HG02884 (cell line): Measurements from ENCODE around the gene KNTC1.
"Not testable (repeated sequence)": the region's sequence is repeated elsewhere in the genome, so short reads cannot be mapped to it uniquely, and the experiment has no call there.

Experiments
- ATAC-seq: cut with Tn5 transposase; IDR thresholded peaks from one replicate; pipeline ENCODE4 v1.9.1; 2021; ENCODE audit warnings: mild to moderate bottlenecking, moderate library complexity; ENCODE audit not compliant: unreplicated experiment

The KNTC1 gene

GRCh38 chr12:122505419-122506051 is 21.5 kb upstream of the KNTC1 start:
- no peak for ATAC-seq

DNA sequence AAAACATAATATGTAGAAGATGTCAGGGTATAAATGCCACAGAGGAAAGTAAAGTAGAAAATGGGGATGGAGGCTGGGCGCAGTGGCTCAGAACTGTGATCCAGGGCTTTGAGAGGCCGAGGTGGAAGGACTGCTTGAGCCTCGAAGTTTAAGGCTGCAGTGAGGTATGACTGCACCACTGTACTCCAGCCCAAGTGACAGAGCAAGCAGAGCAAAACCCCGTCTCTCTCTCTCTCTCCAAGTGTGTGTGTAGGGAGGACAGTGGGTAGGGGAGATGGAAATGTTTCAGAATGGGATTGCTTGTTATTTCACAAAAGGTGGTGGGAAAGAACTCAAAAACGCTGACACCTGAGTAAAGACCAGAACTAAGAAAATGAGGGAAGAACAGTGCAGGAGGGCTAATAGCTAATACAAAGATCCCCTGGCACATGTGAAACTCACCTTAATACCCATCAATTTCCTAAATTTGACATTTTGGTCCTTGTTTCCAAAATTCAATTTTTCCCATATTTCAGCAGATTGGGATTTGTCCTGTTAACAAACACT is 20.6 kb upstream of the KNTC1 start:
- no peak for ATAC-seq

DNA sequence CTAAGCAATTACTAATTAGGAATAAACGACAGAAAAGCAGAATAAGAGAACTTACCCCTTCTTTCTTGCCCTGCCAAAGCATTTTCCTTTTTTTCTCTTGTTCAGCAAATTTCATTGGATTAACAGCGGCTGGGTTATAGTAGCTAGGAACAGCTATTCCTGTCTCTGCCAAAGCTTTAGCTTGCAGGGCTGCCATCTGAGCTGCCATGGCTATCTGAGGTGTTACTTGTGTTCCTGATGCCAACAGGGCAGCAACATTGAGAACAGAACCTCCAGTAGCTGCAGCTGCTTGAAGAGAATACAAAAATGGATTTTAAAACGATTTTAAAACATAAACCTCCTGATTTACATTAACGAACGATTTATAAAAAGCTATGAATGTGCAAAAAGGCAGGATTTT is 18.9 kb upstream of the KNTC1 start:
- ATAC-seq, result no peak

DNA sequence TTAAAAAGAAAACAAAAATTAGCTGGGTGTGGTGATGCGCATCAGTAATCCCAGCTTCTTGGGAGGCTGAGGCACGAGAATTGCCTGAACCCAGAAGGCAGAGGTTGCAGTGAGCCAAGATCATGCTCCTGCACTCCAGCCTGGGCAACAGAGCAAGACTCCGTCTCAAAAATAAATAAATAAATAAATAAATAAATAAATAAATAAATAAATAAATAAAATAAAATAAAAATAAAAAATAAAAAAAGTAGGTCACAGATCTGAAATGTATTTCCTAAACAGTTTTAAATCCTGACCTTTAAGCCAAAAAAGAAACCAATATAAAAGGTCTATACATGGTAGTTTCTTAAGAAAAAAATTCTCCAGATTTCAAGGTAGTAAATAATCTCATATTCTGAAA is 14.0 kb upstream of the KNTC1 start:
- ATAC-seq, result not testable (repeated sequence)

- no peak for ATAC-seq
Measured at GRCh38 chr12:122513660-122514059, 13.4 kb upstream of the KNTC1 start.

DNA sequence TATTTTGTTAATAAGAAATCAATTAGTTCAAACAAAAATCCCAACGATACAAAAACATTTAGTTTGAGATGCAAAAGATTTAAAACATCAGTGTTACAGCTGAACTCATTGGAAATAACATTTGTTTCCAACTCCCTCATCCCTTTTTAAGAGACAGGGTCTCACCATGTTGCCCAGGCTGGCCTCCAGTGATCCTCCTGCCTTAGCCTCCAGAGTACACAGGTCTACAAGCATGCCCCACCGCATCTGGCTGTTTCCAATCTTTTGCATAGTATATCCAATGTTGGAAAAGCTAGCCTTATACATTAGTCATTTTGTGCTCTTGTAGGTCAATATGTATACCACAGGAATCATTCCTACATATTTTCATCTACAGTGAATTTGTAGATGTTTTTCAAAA is 11.8 kb upstream of the KNTC1 start:
- no peak for ATAC-seq

GRCh38 chr12:122516544-122517361 is 10.3 kb upstream of the KNTC1 start:
- ATAC-seq, result no peak

- ATAC-seq, result no peak
Measured at GRCh38 chr12:122517877-122518276, 9.2 kb upstream of the KNTC1 start.

- ATAC-seq, result no peak
Measured at GRCh38 chr12:122518908-122519307, 8.1 kb upstream of the KNTC1 start.

DNA sequence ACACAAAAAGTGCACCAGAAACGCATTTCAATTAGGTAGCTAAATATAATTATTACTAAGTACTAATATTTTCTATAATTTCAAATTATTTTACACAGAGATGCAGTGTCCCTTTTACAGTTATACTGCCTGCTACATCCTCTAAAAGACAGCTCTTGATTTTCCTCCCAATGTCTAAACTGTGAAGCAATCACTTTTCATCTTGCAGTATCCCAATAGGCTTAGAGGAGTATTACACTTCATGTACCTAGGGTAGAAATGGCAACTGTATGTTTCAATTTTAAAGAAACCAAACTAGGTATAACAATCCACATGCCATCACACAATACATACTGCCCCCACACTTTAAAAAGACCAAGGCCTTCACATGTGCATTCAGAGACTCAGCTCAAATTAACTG is 7.6 kb upstream of the KNTC1 start:
- no peak for ATAC-seq

DNA sequence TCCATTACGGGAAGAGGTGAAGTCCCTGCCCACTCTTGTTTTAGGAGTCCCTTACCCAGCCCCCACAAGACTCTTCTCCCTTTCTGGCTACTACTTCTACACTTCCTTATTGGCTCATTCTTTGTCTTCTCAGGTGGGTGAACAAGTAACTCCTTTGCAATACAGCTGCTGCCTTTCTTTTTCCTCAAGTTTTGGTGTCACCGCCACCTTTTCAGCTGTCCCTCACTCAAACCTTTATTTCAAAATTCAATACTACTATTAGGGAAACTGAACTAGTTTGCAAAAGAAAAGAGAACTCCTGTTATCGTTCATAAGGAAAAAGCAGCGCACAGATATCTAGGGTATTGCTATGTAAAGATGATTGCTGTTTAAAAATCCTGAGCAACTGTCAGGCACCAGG is 6.4 kb upstream of the KNTC1 start:
- no peak for ATAC-seq

DNA sequence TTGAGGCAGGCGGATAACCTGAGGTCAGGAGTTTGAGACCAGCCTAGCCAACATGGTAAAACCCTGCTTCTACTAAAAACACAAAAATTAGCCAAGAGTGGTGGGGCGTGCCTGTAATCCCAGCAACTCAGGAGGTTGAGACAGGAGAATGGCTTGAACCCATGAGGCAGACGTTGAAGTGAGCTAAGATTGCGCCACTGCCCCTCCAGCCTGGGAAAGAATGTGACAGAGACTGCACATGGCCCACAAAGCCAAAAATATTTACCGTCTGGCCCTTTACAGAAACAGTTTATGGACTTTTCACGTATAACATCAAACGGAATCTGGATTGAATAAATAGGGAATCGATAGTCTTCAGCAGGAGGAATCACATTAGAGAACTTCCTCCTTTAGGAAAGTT is 3.8 kb upstream of the KNTC1 start:
- no peak for ATAC-seq

GRCh38 chr12:122523846-122524718 is 3.0 kb upstream of the KNTC1 start:
- ATAC-seq, result no peak

DNA sequence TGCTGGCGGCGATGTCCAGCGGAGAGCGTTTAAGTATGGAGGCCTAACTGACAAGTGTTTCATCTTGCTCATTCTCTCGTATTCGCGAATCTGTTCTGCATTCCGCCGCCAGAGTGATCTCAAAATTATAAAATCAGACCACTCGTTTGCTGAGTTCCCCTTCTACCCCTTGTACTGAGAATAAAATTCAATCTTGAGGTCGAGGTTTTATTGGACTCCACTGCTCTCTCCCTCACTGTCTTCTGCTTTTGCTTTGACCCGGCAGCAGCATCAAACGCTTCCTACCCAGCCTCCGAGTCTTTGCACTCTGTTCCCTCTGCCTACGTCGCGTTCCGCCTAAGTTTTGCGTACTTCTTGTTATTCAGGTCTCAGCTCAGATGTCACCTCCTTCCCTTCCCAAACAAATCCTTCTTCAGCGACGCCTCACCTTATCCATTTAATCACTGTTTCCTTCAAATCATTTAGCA is 462 bp downstream of the KNTC1 start:
- no peak for ATAC-seq

DNA sequence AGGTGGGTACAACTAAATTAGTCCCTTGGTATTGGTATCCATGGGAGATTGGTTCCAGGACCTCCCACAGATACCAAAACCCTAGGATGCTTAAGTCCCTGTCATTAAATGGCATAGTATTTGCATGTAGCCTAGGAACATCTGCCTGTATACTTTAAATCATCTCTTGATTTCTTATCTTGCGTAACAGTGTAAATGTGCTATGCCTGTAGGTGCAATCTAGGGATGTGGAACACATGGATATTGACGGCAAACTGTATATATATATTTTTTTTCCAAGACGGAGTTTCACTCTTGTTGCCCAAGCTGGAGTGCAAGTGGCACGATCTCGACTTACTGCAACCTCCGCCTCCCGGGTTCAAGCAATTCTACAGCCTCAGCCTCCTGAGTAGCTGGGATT is 1.5 kb downstream of the KNTC1 start:
- no peak for ATAC-seq

- ATAC-seq, result no peak
Measured at GRCh38 chr12:122528992-122529391, 1.9 kb downstream of the KNTC1 start.

DNA sequence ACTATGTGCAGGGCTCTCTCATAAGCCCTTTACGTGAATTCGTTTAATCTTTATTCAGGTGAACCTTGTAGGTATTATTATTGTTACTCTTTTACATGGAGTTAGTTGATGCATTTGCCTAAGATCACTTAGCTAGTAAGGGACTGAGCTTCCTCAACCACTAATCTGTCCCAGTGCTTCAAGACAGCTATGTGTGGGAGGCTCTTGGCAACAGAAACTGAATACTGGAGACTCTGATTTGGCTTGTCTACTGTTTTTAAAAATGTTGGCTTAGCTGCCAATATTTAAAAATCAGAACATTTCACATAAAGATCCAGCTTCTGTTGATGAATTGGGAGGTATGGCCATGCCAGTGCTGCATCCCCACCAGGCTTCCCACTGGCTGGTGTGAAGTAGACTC is 6.8 kb downstream of the KNTC1 start:
- ATAC-seq, result no peak

- ATAC-seq, result no peak
Measured at GRCh38 chr12:122537021-122537420, 10.0 kb downstream of the KNTC1 start.

DNA sequence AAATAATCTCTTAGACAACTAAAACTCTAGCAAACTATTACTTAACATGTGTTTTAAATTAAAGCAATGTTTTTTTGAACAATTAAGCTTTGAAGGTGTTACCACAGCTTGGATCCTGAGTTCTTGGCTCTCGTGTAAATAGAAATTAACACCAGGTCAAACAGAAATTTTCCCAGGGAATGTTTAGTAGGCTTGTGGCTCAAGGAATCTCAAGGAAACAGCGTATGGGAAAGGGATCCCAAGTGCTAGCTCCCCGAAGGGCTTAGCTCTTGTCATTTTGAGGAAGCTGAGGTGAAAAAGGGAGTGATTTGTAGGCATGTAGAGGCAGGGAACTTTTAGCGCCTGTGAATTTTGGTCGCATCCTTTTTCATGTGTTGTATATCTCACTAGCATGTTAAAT is 11.4 kb downstream of the KNTC1 start:
- ATAC-seq, result no peak

DNA sequence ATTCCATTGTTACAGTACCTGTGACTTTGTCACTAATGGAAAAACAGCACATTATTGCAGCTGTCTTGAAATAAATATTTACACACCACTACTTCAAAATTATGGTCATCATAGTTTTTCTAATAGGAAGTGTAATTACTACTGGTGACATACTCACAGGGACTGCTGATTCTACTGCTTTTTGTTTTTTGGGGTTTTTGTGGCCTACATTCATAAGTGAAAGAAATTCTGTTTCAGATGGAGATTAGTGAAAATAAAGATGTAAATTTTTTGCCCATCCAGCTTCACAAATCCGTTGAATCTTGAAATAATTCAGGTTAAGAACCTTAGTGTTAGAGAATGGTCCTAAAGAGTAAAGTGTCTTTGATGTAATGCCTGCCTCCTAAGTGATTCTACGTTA is 17.5 kb downstream of the KNTC1 start:
- ATAC-seq, result no peak

- no peak for ATAC-seq
Measured at GRCh38 chr12:122545855-122546254, 18.8 kb downstream of the KNTC1 start.
